Activated T-cell treated with anti-CD3 and anti-CD28 coated beads, Interleukin-2, amount 50 U/mL, for 4 hours (primary cell): ENCODE data around the gene MED27. TPM values are rescaled to one million over a fixed set of nuclear protein-coding genes. Genes with fewer than 3 reads are reported as not detected.

ENCODE experiments used
- ATAC-seq, 2 donors: fragments of 200-7000 bp; cut with Tn5 transposase; one replicate each; pipeline ENCODE4 v1.10.0; 2021
- DNase-seq: peaks from one replicate; pipeline ENCODE4 v3.0.0-alpha.2; 2020
- H3K27me3 Mint-ChIP-seq: one replicate; pipeline ENCODE4 v1.8.0; 2021; ENCODE audit warnings: low read depth, mixed read lengths
- H3K36me3 Mint-ChIP-seq: one replicate; pipeline ENCODE4 v1.8.0; 2022; ENCODE audit warnings: mixed read lengths; ENCODE audit not compliant: insufficient read depth
- H3K4me1 Mint-ChIP-seq: one replicate; pipeline ENCODE4 v1.8.0; 2021; ENCODE audit warnings: low read depth, mixed read lengths
- H3K4me3 Mint-ChIP-seq: one replicate; pipeline ENCODE4 v1.8.0; 2021; ENCODE audit warnings: mild to moderate bottlenecking, moderate library complexity, mixed read lengths
- H3K9me3 Mint-ChIP-seq: one replicate; pipeline ENCODE4 v1.8.0; 2021; ENCODE audit warnings: mixed read lengths
- total RNA-seq, 3 donors: library from RNA; stranded (reverse); gene quantifications; one replicate each; pipeline ENCODE4 v1.2.1, GENCODE V29; 2021

MED27 gene
- total RNA-seq, 3 donors from 2014 or later, result 43.6 to 47.8 (median 46.1) TPM

- DNase-seq (no peak), ATAC-seq (no peak)
- no peaks in the 10 kb centered on the region for H3K9me3 Mint-ChIP-seq
- no peaks in the 10 kb centered on the region for H3K4me1 Mint-ChIP-seq
- peaks cover 16% of the 10 kb centered on the region for H3K36me3 Mint-ChIP-seq
- no peaks in the 10 kb centered on the region for H3K27me3 Mint-ChIP-seq
- H3K4me3 Mint-ChIP-seq, result no peak overlapping the region
Measured at GRCh38 chr9:131954299-131954698, 125.4 kb downstream of the MED27 start.

DNA sequence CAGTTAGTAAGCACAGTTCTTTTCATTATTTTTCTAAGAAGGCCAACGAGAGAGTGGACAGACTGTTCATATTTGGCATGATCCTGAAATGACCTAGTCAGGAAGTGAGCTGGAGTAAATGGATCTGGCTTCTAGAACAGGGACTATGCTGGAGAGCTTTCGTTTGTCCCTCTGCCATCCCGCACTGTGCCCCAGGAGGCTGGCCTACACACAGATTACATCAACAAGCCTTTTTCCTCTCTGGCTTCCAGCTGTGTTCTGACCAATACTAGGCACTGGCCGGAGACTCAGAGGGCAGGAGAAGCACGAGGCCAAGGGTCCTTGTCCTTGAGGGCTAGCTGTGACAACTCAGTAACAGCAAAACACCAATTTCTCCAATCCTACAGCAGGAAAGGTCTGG lies 127.8 kb downstream of the MED27 start:
- H3K27me3 Mint-ChIP-seq, result no peaks in the 10 kb centered on the region
- H3K4me3 Mint-ChIP-seq, result no peak overlapping the region
- ATAC-seq, result no peak
- no peaks in the 10 kb centered on the region for H3K4me1 Mint-ChIP-seq
- no peak for DNase-seq
- H3K36me3 Mint-ChIP-seq, result peaks cover 12% of the 10 kb centered on the region
- no peaks in the 10 kb centered on the region for H3K9me3 Mint-ChIP-seq

DNA sequence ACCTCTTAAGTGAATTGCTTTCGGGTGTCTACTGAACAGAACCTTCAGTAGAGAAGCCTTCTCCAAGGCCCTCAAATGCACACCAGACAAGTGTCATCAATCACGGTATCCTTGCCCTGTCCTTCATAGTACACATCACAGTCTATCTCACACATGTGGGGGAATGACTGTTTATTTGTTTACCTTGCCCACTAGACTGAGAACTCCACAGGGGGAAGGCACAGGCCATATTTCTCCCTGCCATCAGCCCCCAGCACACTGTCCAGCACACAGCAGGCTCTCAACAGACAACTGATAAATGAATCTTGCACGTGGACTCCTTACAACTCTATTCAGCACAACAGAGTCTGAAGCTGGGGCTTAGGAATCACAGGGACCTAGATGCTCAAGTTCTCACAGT lies 128.5 kb downstream of the MED27 start:
- peaks cover 13% of the 10 kb centered on the region for H3K36me3 Mint-ChIP-seq
- DNase-seq, result no peak
- H3K27me3 Mint-ChIP-seq, result no peaks in the 10 kb centered on the region
- no peaks in the 10 kb centered on the region for H3K9me3 Mint-ChIP-seq
- no peak for ATAC-seq
- H3K4me1 Mint-ChIP-seq, result no peaks in the 10 kb centered on the region
- no peak overlapping the region for H3K4me3 Mint-ChIP-seq

- no peaks in the 10 kb centered on the region for H3K27me3 Mint-ChIP-seq
- H3K36me3 Mint-ChIP-seq, result peaks cover 12% of the 10 kb centered on the region
- ATAC-seq (peak in 1 of 2 donors; percentile 41), DNase-seq (no peak)
- H3K4me3 Mint-ChIP-seq, result no peak overlapping the region
- H3K9me3 Mint-ChIP-seq, result no peaks in the 10 kb centered on the region
- H3K4me1 Mint-ChIP-seq, result no peaks in the 10 kb centered on the region
Measured at GRCh38 chr9:131950487-131950886, 129.2 kb downstream of the MED27 start.

GRCh38 chr9:131946180-131946579 lies 133.5 kb downstream of the MED27 start:
- H3K27me3 Mint-ChIP-seq, result no peaks in the 10 kb centered on the region
- no peaks in the 10 kb centered on the region for H3K9me3 Mint-ChIP-seq
- H3K4me1 Mint-ChIP-seq, result no peaks in the 10 kb centered on the region
- DNase-seq, result no peak
- ATAC-seq, result no peak
- H3K36me3 Mint-ChIP-seq, result peaks cover 29% of the 10 kb centered on the region
- no peak overlapping the region for H3K4me3 Mint-ChIP-seq

- Mint-ChIP-seq H3K27me3 (no peaks in the 10 kb centered on the region), H3K4me1 (no peaks in the 10 kb centered on the region), H3K4me3 (no peak overlapping the region), H3K36me3 (peaks cover 29% of the 10 kb centered on the region), H3K9me3 (no peaks in the 10 kb centered on the region)
- no peak for DNase-seq
- no peak for ATAC-seq
Measured at GRCh38 chr9:131943351-131943841, 136.3 kb downstream of the MED27 start.

DNA sequence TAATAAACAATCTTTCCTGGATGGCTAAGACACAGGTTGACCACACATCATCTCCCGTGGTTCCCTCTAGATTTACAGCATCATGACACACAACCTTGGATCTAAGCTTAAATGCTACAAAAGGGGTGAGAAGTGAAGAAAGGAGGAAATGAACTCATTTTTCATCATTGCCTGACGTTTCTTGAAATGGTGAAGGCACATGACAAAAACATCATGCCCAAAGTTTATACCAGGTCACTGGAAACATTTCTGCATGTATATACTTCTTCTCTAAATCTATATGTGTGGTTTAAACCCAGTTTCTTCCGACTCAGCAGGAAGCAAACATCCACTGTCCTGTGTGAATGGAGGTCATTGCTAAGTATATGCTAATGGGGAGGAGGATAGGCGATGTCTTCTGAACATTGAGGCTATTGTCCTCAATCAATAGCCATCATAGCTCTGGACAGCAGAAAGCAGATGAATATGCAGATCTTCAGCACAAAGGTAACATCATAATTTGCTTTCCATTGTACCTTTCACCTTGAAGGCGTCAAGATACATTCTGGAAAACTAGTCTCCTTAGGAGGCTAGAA lies 137.4 kb downstream of the MED27 start:
- no peak for DNase-seq
- no peak overlapping the region for H3K4me3 Mint-ChIP-seq
- no peaks in the 10 kb centered on the region for H3K27me3 Mint-ChIP-seq
- ATAC-seq, result no peak
- H3K9me3 Mint-ChIP-seq, result no peaks in the 10 kb centered on the region
- peaks cover 38% of the 10 kb centered on the region for H3K36me3 Mint-ChIP-seq
- H3K4me1 Mint-ChIP-seq, result no peaks in the 10 kb centered on the region

DNA sequence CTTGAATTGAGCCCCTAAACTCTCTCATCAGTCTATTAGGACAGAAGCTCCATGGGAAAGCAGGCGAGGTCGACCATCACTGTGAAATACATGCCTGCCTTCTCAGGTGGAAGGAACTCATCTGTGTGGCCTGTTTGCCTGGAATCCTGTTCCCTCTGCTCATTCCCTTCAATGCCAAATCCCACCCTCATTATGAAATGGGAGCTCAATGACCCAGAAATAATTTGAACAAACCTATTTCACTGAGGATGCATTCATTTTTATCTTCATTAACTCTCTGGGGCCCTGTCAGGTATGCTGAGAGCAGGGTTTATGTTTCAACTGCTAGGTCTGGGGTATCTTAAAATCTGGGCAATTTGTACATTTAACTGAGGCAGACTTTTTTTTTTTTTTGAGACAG lies 142.2 kb downstream of the MED27 start:
- Mint-ChIP-seq H3K4me1 (no peaks in the 10 kb centered on the region), H3K4me3 (no peak overlapping the region), H3K9me3 (no peaks in the 10 kb centered on the region), H3K36me3 (peaks cover 42% of the 10 kb centered on the region), H3K27me3 (no peaks in the 10 kb centered on the region)
- ATAC-seq (no peak), DNase-seq (no peak)

DNA sequence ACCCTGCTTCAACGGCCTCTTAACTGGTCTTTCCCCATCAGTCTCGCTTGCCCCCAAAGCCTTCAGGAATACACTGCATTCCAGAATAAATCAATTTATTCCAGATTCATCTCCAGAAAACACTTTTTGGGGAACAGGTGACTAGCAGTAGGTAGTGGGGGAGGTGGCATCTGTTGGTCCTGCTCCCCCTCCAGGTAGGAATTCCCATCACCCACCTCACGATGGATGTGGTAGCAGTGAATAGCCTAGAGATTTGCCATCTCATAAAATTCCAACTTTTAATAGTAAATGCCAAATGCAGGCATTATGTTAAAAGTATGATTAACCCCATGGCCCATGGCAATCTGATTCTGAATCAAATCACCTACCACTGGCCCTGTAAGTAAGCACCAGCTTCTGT lies 142.7 kb downstream of the MED27 start:
- ATAC-seq (no peak), DNase-seq (no peak)
- Mint-ChIP-seq H3K9me3 (no peaks in the 10 kb centered on the region), H3K4me3 (no peak overlapping the region), H3K4me1 (no peaks in the 10 kb centered on the region), H3K27me3 (no peaks in the 10 kb centered on the region), H3K36me3 (peaks cover 37% of the 10 kb centered on the region)

DNA sequence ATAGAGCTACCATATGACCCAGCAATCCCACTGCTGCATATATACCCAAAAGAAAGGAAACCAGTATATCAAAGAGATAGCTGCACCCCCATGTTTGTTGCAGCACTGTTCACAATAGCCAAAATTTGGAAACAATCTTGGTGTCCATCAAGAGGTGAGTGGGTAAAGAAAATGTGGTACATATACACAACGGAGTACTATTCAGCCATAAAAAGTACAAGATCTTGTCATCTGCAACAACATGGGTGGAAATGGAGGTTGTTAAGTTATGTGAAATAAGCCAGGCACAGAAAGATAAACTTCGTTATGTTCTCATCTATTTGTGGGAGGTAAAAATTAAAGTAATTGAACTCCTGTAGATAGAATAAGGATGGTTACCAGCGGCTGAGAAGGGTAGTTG lies 145.0 kb downstream of the MED27 start:
- DNase-seq, result no peak
- H3K36me3 Mint-ChIP-seq, result peaks cover 45% of the 10 kb centered on the region
- ATAC-seq, result no peak
- H3K9me3 Mint-ChIP-seq, result no peaks in the 10 kb centered on the region
- H3K4me3 Mint-ChIP-seq, result no peak overlapping the region
- H3K4me1 Mint-ChIP-seq, result no peaks in the 10 kb centered on the region
- H3K27me3 Mint-ChIP-seq, result no peaks in the 10 kb centered on the region

DNA sequence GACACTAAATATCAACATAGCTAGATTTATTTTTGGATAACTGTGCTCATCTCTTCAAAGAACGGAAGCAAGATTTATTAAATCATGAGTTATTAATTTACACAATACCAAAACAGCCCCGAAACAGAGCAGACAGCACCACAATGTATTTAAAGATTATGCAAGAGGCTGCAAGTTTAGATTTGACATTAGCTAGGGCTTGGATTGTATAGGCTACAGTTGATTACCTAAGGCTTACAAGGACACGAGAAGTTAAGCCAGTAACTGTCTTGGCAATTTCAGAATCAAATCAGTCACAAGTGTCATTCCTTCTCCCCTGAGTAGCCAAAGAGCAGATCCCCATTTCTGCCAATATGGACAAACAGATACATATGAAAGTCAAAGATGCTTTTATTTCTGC lies 152.6 kb downstream of the MED27 start:
- no peak for ATAC-seq
- no peak overlapping the region for H3K4me3 Mint-ChIP-seq

DNA sequence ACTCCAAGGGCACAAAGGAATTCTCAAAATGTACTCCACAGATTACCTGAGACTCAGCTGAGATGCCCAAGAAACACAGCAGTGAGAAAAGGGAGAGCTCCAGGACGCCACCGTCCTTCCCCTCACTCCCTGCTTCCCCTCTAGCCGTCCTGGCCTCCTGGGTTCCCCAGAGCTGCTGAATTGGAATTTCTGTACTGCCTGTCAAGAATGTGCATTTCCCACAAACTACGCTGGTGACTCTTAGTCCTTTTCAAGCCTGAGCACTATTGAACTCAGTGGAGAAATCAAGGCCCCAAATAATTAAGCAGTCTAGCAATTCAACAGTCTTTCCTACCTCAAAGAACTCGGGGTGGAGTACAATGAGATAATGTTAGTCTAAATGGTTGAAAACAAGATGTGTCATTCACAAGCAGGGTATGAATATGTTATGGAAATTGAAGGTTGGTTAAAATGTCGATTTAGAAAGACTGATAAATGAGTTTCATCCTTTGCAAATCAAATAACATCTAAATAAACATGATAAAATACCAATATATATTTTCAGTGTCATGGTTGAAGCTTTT lies 153.2 kb downstream of the MED27 start:
- no peak for DNase-seq

More for the DNA sequence above, 152.6 kb downstream of the MED27 start:
- H3K36me3 Mint-ChIP-seq, result peaks cover 17% of the 10 kb centered on the region
- H3K4me1 Mint-ChIP-seq, result peaks cover 2% of the 10 kb centered on the region
- H3K9me3 Mint-ChIP-seq, result no peaks in the 10 kb centered on the region
- H3K27me3 Mint-ChIP-seq, result no peaks in the 10 kb centered on the region
- DNase-seq, result no peak

GRCh38 chr9:131925677-131926177 lies 153.9 kb downstream of the MED27 start:
- H3K36me3 Mint-ChIP-seq, result peaks cover 18% of the 10 kb centered on the region
- H3K9me3 Mint-ChIP-seq, result no peaks in the 10 kb centered on the region
- peaks cover 2% of the 10 kb centered on the region for H3K4me1 Mint-ChIP-seq
- DNase-seq (no peak), ATAC-seq (no peak)
- no peak overlapping the region for H3K4me3 Mint-ChIP-seq
- H3K27me3 Mint-ChIP-seq, result no peaks in the 10 kb centered on the region

More for the DNA sequence above, 153.2 kb downstream of the MED27 start:
- H3K27me3 Mint-ChIP-seq, result no peaks in the 10 kb centered on the region
- H3K4me3 Mint-ChIP-seq, result no peak overlapping the region
- H3K36me3 Mint-ChIP-seq, result peaks cover 20% of the 10 kb centered on the region
- no peak for ATAC-seq
- peaks cover 2% of the 10 kb centered on the region for H3K4me1 Mint-ChIP-seq
- no peaks in the 10 kb centered on the region for H3K9me3 Mint-ChIP-seq

DNA sequence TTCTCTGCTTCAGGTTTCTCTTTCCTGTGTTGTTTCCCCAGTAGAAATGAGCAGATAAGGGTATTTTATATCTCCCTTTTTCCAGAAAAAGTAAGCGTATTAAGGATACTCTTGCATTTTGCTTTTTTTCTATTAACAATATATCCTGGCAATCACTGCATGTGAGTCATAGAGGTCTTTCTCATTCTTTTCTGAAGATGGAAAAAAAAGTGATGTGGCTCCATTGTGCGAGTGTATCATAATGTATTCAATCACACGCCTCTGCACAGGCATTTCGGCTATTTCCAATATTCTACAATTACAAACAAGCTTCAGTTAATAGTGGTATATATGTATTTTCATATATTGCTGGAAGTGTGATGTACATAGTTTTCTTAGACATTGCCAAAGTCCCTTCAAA lies 155.9 kb downstream of the MED27 start:
- Mint-ChIP-seq H3K27me3 (no peaks in the 10 kb centered on the region), H3K9me3 (no peaks in the 10 kb centered on the region), H3K4me1 (peaks cover 2% of the 10 kb centered on the region), H3K4me3 (no peak overlapping the region), H3K36me3 (peaks cover 12% of the 10 kb centered on the region)
- DNase-seq, result no peak
- no peak for ATAC-seq

GRCh38 chr9:131923132-131923671 lies 156.5 kb downstream of the MED27 start:
- Mint-ChIP-seq H3K9me3 (no peaks in the 10 kb centered on the region), H3K4me3 (no peak overlapping the region), H3K4me1 (peaks cover 2% of the 10 kb centered on the region), H3K36me3 (peaks cover 12% of the 10 kb centered on the region), H3K27me3 (no peaks in the 10 kb centered on the region)
- ATAC-seq (no peak), DNase-seq (no peak)
